ENCODE measurements around the gene TESPA1. TPM values are rescaled to one million over a fixed set of nuclear protein-coding genes. Genes with fewer than 3 reads are reported as not detected.
A peak's percentile ranks its signal among the peaks of the same experiment; 100 is the strongest.

Gene TESPA1
- total and polyA plus RNA-seq, 9 of the 15 experiments (the other 6 are each of a cell fraction or from before 2014, with no cell fraction given): 0.72 to 7.1 (median 2.4) TPM

- TF ChIP-seq MLLT1 (IDR thresholded peaks at IDR 0.05) (no peak), XRCC5 (IDR thresholded peaks at IDR 0.05; ENCODE audit: low read depth, low read length) (no peak), PHF8 (IDR thresholded peaks at IDR 0.05; ENCODE audit: borderline replicate concordance, low read length) (no peak)
Observed at GRCh38 chr12:54959291-54960018, 25.1 kb downstream of the TESPA1 start (continued).

GRCh38 chr12:54958048-54958658 lies 26.4 kb downstream of the TESPA1 start:
- ChIA-PET POLR2A (no interaction called here), CTCF (ENCODE audit: low intra/inter-chr PET ratio) (interaction anchor here (0.7 to 3.9 kb wide), 12 partner anchors 10 to 379 kb away, joined by 3 to 45 read pairs (median 4); partner anchors contain the start of gene MUCL1)
- Histone ChIP-seq H3K4me3 (no peak overlapping the region), H3K27ac (ENCODE audit: extremely low read depth, low read depth, low read length) (no peak overlapping the region), H3K79me2 (ENCODE audit: control insufficient read depth, insufficient read depth, low read length) (no peaks in the 10 kb centered on the region), H3K9me1 (ENCODE audit: control insufficient read depth, insufficient read depth, low read length) (no peaks in the 10 kb centered on the region), H4K20me1 (replicated peaks; ENCODE audit: control insufficient read depth, insufficient read depth, low read length) (no peaks in the 10 kb centered on the region), H3K9me3 (replicated peaks; ENCODE audit: control insufficient read depth, insufficient read depth, low read depth, low read length) (no peaks in the 10 kb centered on the region), H3K4me2 (ENCODE audit: insufficient read depth, low read length) (no peak overlapping the region), H3K27me3 (ENCODE audit: control insufficient read depth in 2 of 2, insufficient read depth in 2 of 2, low read length in 2 of 2) (no peaks in the 10 kb centered on the region), H3K36me3 (ENCODE audit: control insufficient read depth, insufficient read depth, low read length) (no peaks in the 10 kb centered on the region), H3K9ac (ENCODE audit: insufficient read depth in 1 of 2, low read depth in 2 of 2, low read length in 2 of 2) (no peak overlapping the region), H2AFZ (ENCODE audit: low read depth, low read length) (no peak overlapping the region; the same call in 1 of the 2 replicates), H3K4me1 (replicated peaks in 1 of 2; ENCODE audit: control insufficient read depth in 2 of 2, insufficient read depth in 2 of 2, low read length in 2 of 2) (0 out of 5 replicates have a peak, but pooled peaks cover 0 to 2% of the 10 kb centered on the region in 2 experiments)
- BruUV-seq (replicated peaks): no TSS peak
- intact Hi-C loops (cut with micrococcal nuclease) (loop anchor here (1.0 to 10.0 kb wide), 6 partner anchors 104 to 353 kb away; partner anchors contain the start of gene MUCL1), in situ Hi-C loops (cut with MboI) (no loop called here)
- peak; percentile 87 for ATAC-seq
- DNase-seq (ENCODE audit: extremely low read depth in 1 of 4, low spot score in 3 of 4): peak; percentile 29 to 72 (median 44)
- FAIRE-seq: peak; percentile 97
- 69% methylated on average over 3 of the region's 3 CpGs for WGBS (ENCODE audit: insufficient coverage, low coverage, missing lambda C conversion rate)
- peak; percentile 82 for TF ChIP-seq DEAF1 (CRISPR knock-in tag; IDR thresholded peaks at IDR 0.05)
- TF ChIP-seq SMC3 (conservative IDR thresholded peaks at IDR 0.05; ENCODE audit: insufficient read depth, low read depth, low read length): peak; percentile 77
- peak; percentile 64 to 90 (median 71) for TF ChIP-seq CTCF (IDR thresholded peaks at IDR 0.05 in 2 of 3, conservative IDR thresholded peaks at IDR 0.05 in 1 of 3; ENCODE audit: insufficient read depth in 2 of 3, low read depth in 1 of 3, low read length in 3 of 3)
- 0 out of 2 replicates have a peak, but pooled peaks have one; percentile 14 for TF ChIP-seq RB1 (IDR thresholded peaks at IDR 0.05; ENCODE audit: low read depth)
- no peak for TF ChIP-seq JUND (IDR thresholded peaks at IDR 0.05; ENCODE audit: borderline replicate concordance, low read depth, low read length)
- no peak for TF ChIP-seq JUND (tag; IDR thresholded peaks at IDR 0.05; ENCODE audit: borderline replicate concordance, low read depth, low read length)
- TF ChIP-seq NFYB (IDR thresholded peaks at IDR 0.05; ENCODE audit: extremely low read depth, insufficient read length): no peak
- peak; percentile 94 to 97 for TF ChIP-seq RAD21 (CRISPR knock-in tag; conservative IDR thresholded peaks at IDR 0.05 in 1 of 2, IDR thresholded peaks at IDR 0.05 in 1 of 2)
- TF ChIP-seq POLR2H (tag; IDR thresholded peaks at IDR 0.05; ENCODE audit: low read depth): 0 out of 2 replicates have a peak, but pooled peaks have one; percentile 27
- peak; percentile 62; the same call in 1 of the 2 replicates for TF ChIP-seq ARID2 (IDR thresholded peaks at IDR 0.05)
